Stomach smooth muscle (tissue), 2 donors: ENCODE data around the gene FSIP2.
"Not testable (repeated sequence)": the region's sequence is repeated elsewhere in the genome, so short reads cannot be mapped to it uniquely, and the experiment has no call there.

Source experiments
- H3K27ac ChIP-seq: one replicate; pipeline ENCODE4 v1.7.0; 2013; ENCODE audit warnings: mild to moderate bottlenecking, low read length, inconsistent platforms
- H3K27me3 ChIP-seq, 2 donors: one replicate each; pipeline ENCODE4 v1.7.0; 2013; ENCODE audit warnings: low read length in 2 of 2; ENCODE audit not compliant: insufficient read depth in 2 of 2, control insufficient read depth in 1 of 2
- H3K36me3 ChIP-seq, 2 donors: one replicate each; pipeline ENCODE4 v1.7.0; 2013; ENCODE audit warnings: low read length in 2 of 2; ENCODE audit not compliant: control insufficient read depth in 2 of 2, insufficient read depth in 2 of 2
- H3K4me1 ChIP-seq: one replicate; pipeline ENCODE4 v1.7.0; 2013; ENCODE audit warnings: low read length; ENCODE audit not compliant: control insufficient read depth, insufficient read depth
- H3K4me3 ChIP-seq, 2 donors: one replicate each; pipeline ENCODE4 v1.7.0; 2013; ENCODE audit warnings: low read length in 2 of 2
- H3K9ac ChIP-seq, 2 donors: one replicate each; pipeline ENCODE4 v1.7.0; 2013; ENCODE audit warnings: low read length in 2 of 2, mild to moderate bottlenecking in 1 of 2
- H3K9me3 ChIP-seq, 2 donors: one replicate each; pipeline ENCODE4 v1.7.0; 2013; ENCODE audit warnings: low read length in 2 of 2; ENCODE audit not compliant: control insufficient read depth in 2 of 2
- donor health status: healthy.
- donor health status: Pancreatic carcinoma.

Gene FSIP2

GRCh38 chr2:185857691-185858090 is 119.1 kb downstream of the FSIP2 start:
- Histone ChIP-seq H3K27ac (no peak overlapping the region), H3K9ac (no peak overlapping the region), H3K27me3 (no peaks in the 10 kb centered on the region), H3K4me1 (no peaks in the 10 kb centered on the region), H3K9me3 (peaks cover 0 to 4% of the 10 kb centered on the region in 2 donors), H3K36me3 (no peaks in the 10 kb centered on the region), H3K4me3 (no peak overlapping the region)

GRCh38 chr2:185859506-185859905 is 120.9 kb downstream of the FSIP2 start:
- Histone ChIP-seq H3K4me3 (no peak overlapping the region), H3K9ac (no peak overlapping the region), H3K27ac (no peak overlapping the region), H3K27me3 (no peaks in the 10 kb centered on the region), H3K9me3 (peaks cover 0 to 2% of the 10 kb centered on the region in 2 donors), H3K36me3 (no peaks in the 10 kb centered on the region), H3K4me1 (no peaks in the 10 kb centered on the region)

- H3K9ac ChIP-seq: no peak overlapping the region
Observed at GRCh38 chr2:185860321-185860720, 121.7 kb downstream of the FSIP2 start.

GRCh38 chr2:185862657-185863398 is 124.2 kb downstream of the FSIP2 start:
- H3K4me3 ChIP-seq: no peak overlapping the region
- no peak overlapping the region for H3K27ac ChIP-seq
- H3K27me3 ChIP-seq: no peaks in the 10 kb centered on the region
- H3K9me3 ChIP-seq: no peaks in the 10 kb centered on the region
- H3K9ac ChIP-seq: no peak overlapping the region
- no peaks in the 10 kb centered on the region for H3K36me3 ChIP-seq
- no peaks in the 10 kb centered on the region for H3K4me1 ChIP-seq

More at GRCh38 chr2:185860321-185860720, 121.7 kb downstream of the FSIP2 start:
- Histone ChIP-seq H3K36me3 (no peaks in the 10 kb centered on the region), H3K9me3 (no peaks in the 10 kb centered on the region), H3K27me3 (no peaks in the 10 kb centered on the region), H3K4me1 (no peaks in the 10 kb centered on the region), H3K4me3 (no peak overlapping the region), H3K27ac (no peak overlapping the region)

GRCh38 chr2:185864468-185865260 is 126.1 kb downstream of the FSIP2 start:
- not testable (repeated sequence) for H3K36me3 ChIP-seq, H3K4me3 ChIP-seq, H3K4me1 ChIP-seq, H3K27me3 ChIP-seq, H3K9me3 ChIP-seq, H3K9ac ChIP-seq, H3K27ac ChIP-seq

- Histone ChIP-seq H3K36me3 (no peaks in the 10 kb centered on the region), H3K4me1 (no peaks in the 10 kb centered on the region), H3K9ac (no peak overlapping the region), H3K9me3 (peaks cover 0 to 2% of the 10 kb centered on the region in 2 donors), H3K4me3 (no peak overlapping the region), H3K27ac (no peak overlapping the region), H3K27me3 (no peaks in the 10 kb centered on the region)
Observed at GRCh38 chr2:185875136-185875931, 136.7 kb downstream of the FSIP2 start.

GRCh38 chr2:185876234-185876633 is 137.6 kb downstream of the FSIP2 start:
- H3K9ac ChIP-seq: no peak overlapping the region
- H3K4me1 ChIP-seq: no peaks in the 10 kb centered on the region
- peaks cover 0 to 2% of the 10 kb centered on the region in 2 donors for H3K9me3 ChIP-seq
- no peaks in the 10 kb centered on the region for H3K27me3 ChIP-seq
- H3K36me3 ChIP-seq: no peaks in the 10 kb centered on the region
- no peak overlapping the region for H3K27ac ChIP-seq
- H3K4me3 ChIP-seq: no peak overlapping the region

GRCh38 chr2:185880396-185880795 is 141.8 kb downstream of the FSIP2 start:
- peaks cover 0 to 2% of the 10 kb centered on the region in 2 donors for H3K9me3 ChIP-seq
- no peaks in the 10 kb centered on the region for H3K4me1 ChIP-seq
- no peak overlapping the region for H3K4me3 ChIP-seq
- no peak overlapping the region for H3K9ac ChIP-seq
- H3K27ac ChIP-seq: no peak overlapping the region
- no peaks in the 10 kb centered on the region for H3K36me3 ChIP-seq
- H3K27me3 ChIP-seq: no peaks in the 10 kb centered on the region
